Measurements from ENCODE around the gene SGSH. TPM values are rescaled to one million over a fixed set of nuclear protein-coding genes. Genes with fewer than 3 reads are reported as not detected.

The SGSH gene
- polyA plus RNA-seq, 1 donor (not counting 4 experiments of a cell fraction or from before 2014, with no cell fraction given): 9.6 TPM

GRCh38 chr17:80252871-80253270 lies 32.7 kb upstream of the SGSH start:
- H4K20me1 ChIP-seq (ENCODE audit: control insufficient read depth, extremely low read depth, insufficient read depth, low read length): no peaks in the 10 kb centered on the region
- H2AFZ ChIP-seq (ENCODE audit: control insufficient read depth, low read length): no peak overlapping the region
- H3K9me3 ChIP-seq (ENCODE audit: control insufficient read depth, low read depth, low read length): no peaks in the 10 kb centered on the region
- no peak overlapping the region for H3K27ac ChIP-seq (ENCODE audit: control insufficient read depth, insufficient read depth, low read length)
- no peaks in the 10 kb centered on the region for H3K27me3 ChIP-seq (ENCODE audit: control insufficient read depth, extremely low read depth, insufficient read depth, low read length)
- H3K79me2 ChIP-seq (ENCODE audit: control insufficient read depth, insufficient read depth, low read length): no peaks in the 10 kb centered on the region
- no peak overlapping the region for H3K4me2 ChIP-seq (ENCODE audit: control insufficient read depth, extremely low read depth, insufficient read depth, low read depth, low read length)
- no peak overlapping the region for H3K4me3 ChIP-seq (ENCODE audit: control insufficient read depth in 2 of 3, extremely low read depth in 1 of 3, insufficient read depth in 2 of 3, low read depth in 1 of 3, low read length in 3 of 3)
- TF ChIP-seq CTCF (optimal IDR thresholded peaks at IDR 0.05 in 1 of 3, IDR thresholded peaks at IDR 0.05 in 1 of 3, conservative IDR thresholded peaks at IDR 0.05 in 1 of 3; ENCODE audit: extremely low read depth in 1 of 3, insufficient read depth in 2 of 3, low read length in 3 of 3) (peak; percentile 82 to 96 (median 95)), EZH2 (IDR thresholded peaks at IDR 0.05; ENCODE audit: low read length) (no peak)
- no peaks in the 10 kb centered on the region for H3K9me1 ChIP-seq (ENCODE audit: control insufficient read depth, extremely low read depth, insufficient read depth, low read length)
- dilution Hi-C loops (cut with MboI; ENCODE audit: extremely low pct_ligation_motif_present, low sequenced_read_pairs): no loop called here
- peak overlapping the region; percentile 15 for H3K9ac ChIP-seq (ENCODE audit: control insufficient read depth, extremely low read depth, insufficient read depth, low read length)
- no peaks in the 10 kb centered on the region for H3K36me3 ChIP-seq (ENCODE audit: control insufficient read depth in 2 of 2, extremely low read depth in 1 of 2, insufficient read depth in 2 of 2, low read length in 2 of 2)
- no peak for DNase-seq (ENCODE audit: low read depth, low spot score)
- FAIRE-seq: no peak
- peaks cover 29% of the 10 kb centered on the region for H3K4me1 ChIP-seq (ENCODE audit: control insufficient read depth, extremely low read depth, insufficient read depth, low read length)

DNA sequence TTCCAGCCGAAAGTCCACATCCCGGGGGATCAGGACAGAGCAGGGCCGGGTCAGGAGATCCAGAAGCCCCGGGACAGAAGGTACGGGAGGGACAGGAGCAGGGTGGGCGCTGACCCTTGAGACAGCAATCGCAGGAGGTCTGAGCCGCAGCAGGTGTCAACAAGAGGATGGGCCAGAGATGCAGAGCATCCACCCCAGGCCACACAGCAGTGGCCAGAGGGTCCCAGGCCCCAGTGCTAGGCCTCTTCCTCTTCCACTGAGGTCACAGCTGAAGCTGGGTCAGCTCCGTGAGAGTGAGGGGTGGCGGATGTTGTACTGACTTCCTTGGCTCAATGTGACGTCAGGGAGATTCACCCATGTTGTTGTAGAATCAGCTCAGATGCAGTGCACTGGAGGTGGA lies 31.8 kb upstream of the SGSH start:
- Histone ChIP-seq H3K27ac (ENCODE audit: control insufficient read depth, insufficient read depth, low read length) (no peak overlapping the region), H3K9ac (ENCODE audit: control insufficient read depth, extremely low read depth, insufficient read depth, low read length) (no peak overlapping the region), H3K4me3 (ENCODE audit: control insufficient read depth in 2 of 3, extremely low read depth in 1 of 3, insufficient read depth in 2 of 3, low read depth in 1 of 3, low read length in 3 of 3) (no peak overlapping the region), H3K79me2 (ENCODE audit: control insufficient read depth, insufficient read depth, low read length) (no peaks in the 10 kb centered on the region), H3K9me1 (ENCODE audit: control insufficient read depth, extremely low read depth, insufficient read depth, low read length) (no peaks in the 10 kb centered on the region), H3K4me2 (ENCODE audit: control insufficient read depth, extremely low read depth, insufficient read depth, low read depth, low read length) (no peak overlapping the region), H3K4me1 (ENCODE audit: control insufficient read depth, extremely low read depth, insufficient read depth, low read length) (peaks cover 23% of the 10 kb centered on the region), H3K36me3 (ENCODE audit: control insufficient read depth in 2 of 2, extremely low read depth in 1 of 2, insufficient read depth in 2 of 2, low read length in 2 of 2) (no peaks in the 10 kb centered on the region), H3K9me3 (ENCODE audit: control insufficient read depth, low read depth, low read length) (no peaks in the 10 kb centered on the region), H2AFZ (ENCODE audit: control insufficient read depth, low read length) (no peak overlapping the region), H3K27me3 (ENCODE audit: control insufficient read depth, extremely low read depth, insufficient read depth, low read length) (no peaks in the 10 kb centered on the region), H4K20me1 (ENCODE audit: control insufficient read depth, extremely low read depth, insufficient read depth, low read length) (no peaks in the 10 kb centered on the region)
- no peak for FAIRE-seq
- DNase-seq (ENCODE audit: low read depth, low spot score): no peak
- TF ChIP-seq CTCF (optimal IDR thresholded peaks at IDR 0.05 in 1 of 3, IDR thresholded peaks at IDR 0.05 in 1 of 3, conservative IDR thresholded peaks at IDR 0.05 in 1 of 3; ENCODE audit: extremely low read depth in 1 of 3, insufficient read depth in 2 of 3, low read length in 3 of 3) (no peak), EZH2 (IDR thresholded peaks at IDR 0.05; ENCODE audit: low read length) (no peak)
- dilution Hi-C loops (cut with MboI; ENCODE audit: extremely low pct_ligation_motif_present, low sequenced_read_pairs): no loop called here
